LNCaP clone FGC (cell line): ENCODE measurements around the gene LITAF.

Source experiments
- DNase-seq: peaks from one replicate; pipeline ENCODE4 v3.0.0-alpha.2; 2011; ENCODE audit warnings: low read depth
- H3K4me3 ChIP-seq: 2 replicates; pipeline ENCODE4 v1.5.1; 2011; ENCODE audit warnings: mild to moderate bottlenecking, low read depth, low read length, control low read depth
- TF ChIP-seq, protein P1 (sequence below): IDR thresholded peaks from 2 replicates; pipeline ENCODE4 v1.5.1; 2012; ENCODE audit warnings: mild to moderate bottlenecking; ENCODE audit not compliant: control insufficient read depth, insufficient read depth; ENCODE audit errors: extremely low read depth

Gene LITAF

DNA sequence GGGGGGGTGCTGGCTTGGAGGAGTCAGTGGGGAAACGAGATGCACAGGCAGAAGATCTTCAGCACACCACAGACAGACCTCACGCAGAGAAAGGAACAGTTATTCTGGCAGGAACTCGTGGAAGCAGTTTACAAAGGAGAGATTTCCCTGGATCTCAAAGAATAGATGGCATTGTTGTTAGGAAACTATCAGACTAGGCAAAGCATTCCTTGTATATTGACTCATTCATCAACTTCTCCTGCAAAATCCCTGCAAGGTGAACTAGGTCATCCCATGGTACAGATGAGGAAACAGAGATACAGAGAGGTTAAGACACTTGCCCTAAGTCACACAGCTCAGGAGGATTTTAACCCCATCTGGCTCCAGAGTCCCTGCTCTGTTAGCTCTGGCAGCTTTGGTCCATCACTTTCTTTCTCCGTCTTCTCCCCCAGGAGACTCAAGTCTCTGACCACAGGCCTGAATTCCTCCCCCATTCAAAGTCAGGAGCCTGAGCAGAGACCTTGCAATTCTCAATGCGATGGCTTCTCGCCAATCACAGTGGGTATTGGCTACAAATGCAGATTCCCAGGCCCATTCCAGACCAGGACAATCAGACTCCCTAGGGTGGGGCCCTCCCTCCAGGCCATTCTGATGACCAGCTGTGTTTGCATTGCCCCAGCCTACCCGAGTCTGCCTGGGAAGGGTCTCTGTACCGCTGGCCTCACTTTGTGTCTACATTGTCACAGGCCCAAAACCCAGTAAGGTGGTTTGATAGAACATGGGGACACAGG, 56.4 kb downstream of the LITAF start:
- H3K4me3 ChIP-seq: no peak overlapping the region
- TF ChIP-seq, protein P1, sequence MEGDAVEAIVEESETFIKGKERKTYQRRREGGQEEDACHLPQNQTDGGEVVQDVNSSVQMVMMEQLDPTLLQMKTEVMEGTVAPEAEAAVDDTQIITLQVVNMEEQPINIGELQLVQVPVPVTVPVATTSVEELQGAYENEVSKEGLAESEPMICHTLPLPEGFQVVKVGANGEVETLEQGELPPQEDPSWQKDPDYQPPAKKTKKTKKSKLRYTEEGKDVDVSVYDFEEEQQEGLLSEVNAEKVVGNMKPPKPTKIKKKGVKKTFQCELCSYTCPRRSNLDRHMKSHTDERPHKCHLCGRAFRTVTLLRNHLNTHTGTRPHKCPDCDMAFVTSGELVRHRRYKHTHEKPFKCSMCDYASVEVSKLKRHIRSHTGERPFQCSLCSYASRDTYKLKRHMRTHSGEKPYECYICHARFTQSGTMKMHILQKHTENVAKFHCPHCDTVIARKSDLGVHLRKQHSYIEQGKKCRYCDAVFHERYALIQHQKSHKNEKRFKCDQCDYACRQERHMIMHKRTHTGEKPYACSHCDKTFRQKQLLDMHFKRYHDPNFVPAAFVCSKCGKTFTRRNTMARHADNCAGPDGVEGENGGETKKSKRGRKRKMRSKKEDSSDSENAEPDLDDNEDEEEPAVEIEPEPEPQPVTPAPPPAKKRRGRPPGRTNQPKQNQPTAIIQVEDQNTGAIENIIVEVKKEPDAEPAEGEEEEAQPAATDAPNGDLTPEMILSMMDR: no peak
- DNase-seq: no peak

GRCh38 chr16:11529285-11529684, 57.4 kb downstream of the LITAF start:
- DNase-seq: no peak
- H3K4me3 ChIP-seq: no peak overlapping the region
- TF ChIP-seq, protein P1: no peak

GRCh38 chr16:11528053-11528452, 58.7 kb downstream of the LITAF start:
- TF ChIP-seq, protein P1: no peak
- DNase-seq: no peak
- H3K4me3 ChIP-seq: no peak overlapping the region

GRCh38 chr16:11526655-11527350, 59.9 kb downstream of the LITAF start:
- no peak for DNase-seq
- TF ChIP-seq, protein P1: no peak
- H3K4me3 ChIP-seq: no peak overlapping the region

- no peak overlapping the region for H3K4me3 ChIP-seq
- TF ChIP-seq, protein P1: no peak
- no peak for DNase-seq
Measured at GRCh38 chr16:11524098-11524760, 62.5 kb downstream of the LITAF start.

GRCh38 chr16:11521055-11521454, 65.7 kb downstream of the LITAF start:
- no peak overlapping the region for H3K4me3 ChIP-seq
- no peak for DNase-seq
- TF ChIP-seq, protein P1: no peak
